ENCODE measurements around the gene OR8B12. TPM values are rescaled to one million over a fixed set of nuclear protein-coding genes. Genes with fewer than 3 reads are reported as not detected.

Gene OR8B12
- total RNA-seq, 4 donors from 2014 or later: not detected

- WGBS, 2 donors (ENCODE audit: low coverage in 1 of 2): 74 to 97% methylated on average over 4 of the region's 4 CpGs
- no peak for DNase-seq
- Histone ChIP-seq H3K27me3 (peaks cover 22% of the 10 kb centered on the region), H3K4me1 (peaks cover 0 to 6% (median 2%) of the 10 kb centered on the region in 4 donors), H3K4me3 (no peak overlapping the region), H3K27ac (no peak overlapping the region), H3K9me3 (no peaks in the 10 kb centered on the region), H3K36me3 (no peaks in the 10 kb centered on the region)
- TF ChIP-seq CTCF (IDR thresholded peaks at IDR 0.05): no peak
- intact Hi-C loops (cut with DNase I; ENCODE audit: low total_unique reads) (no loop called here), in situ Hi-C loops (cut with MboI; ENCODE audit: low pct_ligation_motif_present in 1 of 4, low pct_unique_long_range_greater_than_20kb in 1 of 4, low sequenced_read_pairs in 3 of 4) (loop anchor here (10.0 to 25.0 kb wide), 2 partner anchors 164 to 516 kb away; no protein-coding TSS in a partner anchor)
These were observed 35.3 kb upstream of the OR8B12 start for GRCh38 chr11:124578761-124579160.

GRCh38 chr11:124577716-124578427 lies 34.4 kb upstream of the OR8B12 start:
- H3K27me3 ChIP-seq: peaks cover 20% of the 10 kb centered on the region
- in situ Hi-C loops (cut with MboI; ENCODE audit: low pct_ligation_motif_present in 1 of 4, low pct_unique_long_range_greater_than_20kb in 1 of 4, low sequenced_read_pairs in 3 of 4) (loop anchor here (10.0 to 25.0 kb wide), 2 partner anchors 163 to 516 kb away; no protein-coding TSS in a partner anchor), intact Hi-C loops (cut with DNase I; ENCODE audit: low total_unique reads) (no loop called here)
- DNase-seq: no peak
- no peak for TF ChIP-seq CTCF (IDR thresholded peaks at IDR 0.05)
- TF ChIP-seq POLR2AphosphoS5 (IDR thresholded peaks at IDR 0.05): no peak
- TF ChIP-seq EP300 (IDR thresholded peaks at IDR 0.05; ENCODE audit: low read depth): no peak
- TF ChIP-seq POLR2A (IDR thresholded peaks at IDR 0.05): no peak
- no peaks in the 10 kb centered on the region for H3K36me3 ChIP-seq
- H3K4me3 ChIP-seq: no peak overlapping the region
- WGBS, 2 donors (ENCODE audit: low coverage in 1 of 2): 64 to 81% methylated on average over 4 to 6 of the region's 6 CpGs
- H3K27ac ChIP-seq: no peak overlapping the region
- H3K4me1 ChIP-seq: no peaks in the 10 kb centered on the region
- H3K9me3 ChIP-seq: no peaks in the 10 kb centered on the region

GRCh38 chr11:124570160-124570559 lies 26.7 kb upstream of the OR8B12 start:
- in situ Hi-C loops (cut with MboI; ENCODE audit: low pct_ligation_motif_present in 1 of 4, low pct_unique_long_range_greater_than_20kb in 1 of 4, low sequenced_read_pairs in 3 of 4): loop anchor here in 1 of 4 donors (10.0 kb wide), 1 partner anchor 155 kb away; no protein-coding TSS in a partner anchor
- Histone ChIP-seq H3K4me1 (no peaks in the 10 kb centered on the region), H3K9me3 (no peaks in the 10 kb centered on the region), H3K27me3 (no peaks in the 10 kb centered on the region), H3K27ac (no peak overlapping the region), H3K4me3 (no peak overlapping the region), H3K36me3 (no peaks in the 10 kb centered on the region)
- TF ChIP-seq POLR2A (IDR thresholded peaks at IDR 0.05): no peak
- no peak for TF ChIP-seq EP300 (IDR thresholded peaks at IDR 0.05; ENCODE audit: low read depth)
- no peak for TF ChIP-seq POLR2AphosphoS5 (IDR thresholded peaks at IDR 0.05)
- no peak for TF ChIP-seq CTCF (IDR thresholded peaks at IDR 0.05)
- 71 to 83% methylated on average over 3 to 7 of the region's 7 CpGs for WGBS, 2 donors (ENCODE audit: low coverage in 1 of 2)
- intact Hi-C loops (cut with DNase I; ENCODE audit: low total_unique reads): no loop called here
- no peak for DNase-seq

- intact Hi-C loops (cut with DNase I; ENCODE audit: low total_unique reads): no loop called here
- in situ Hi-C loops (cut with MboI; ENCODE audit: low pct_ligation_motif_present in 1 of 4, low pct_unique_long_range_greater_than_20kb in 1 of 4, low sequenced_read_pairs in 3 of 4): loop anchor here in 1 of 4 donors (10.0 kb wide), 1 partner anchor 155 kb away; no protein-coding TSS in a partner anchor
- no peak for DNase-seq
- Histone ChIP-seq H3K9me3 (no peaks in the 10 kb centered on the region), H3K36me3 (no peaks in the 10 kb centered on the region), H3K27me3 (no peaks in the 10 kb centered on the region), H3K27ac (no peak within 1 kb of the TSS), H3K4me1 (no peaks in the 10 kb centered on the region), H3K4me3 (no peak within 1 kb of the TSS)
- no peak for TF ChIP-seq EP300 (IDR thresholded peaks at IDR 0.05; ENCODE audit: low read depth)
- no peak for TF ChIP-seq CTCF (IDR thresholded peaks at IDR 0.05)
- TF ChIP-seq POLR2AphosphoS5 (IDR thresholded peaks at IDR 0.05): no peak
- no peak for TF ChIP-seq POLR2A (IDR thresholded peaks at IDR 0.05)
- 62% methylated on average over 4 of the region's 4 CpGs; no CpG with 5 or more reads in 1 of the 2 donors for WGBS, 2 donors (ENCODE audit: low coverage in 1 of 2)
These were observed 26.2 kb upstream of the OR8B12 start, which contains the start of gene OR8A1 for GRCh38 chr11:124569697-124570096. TSS of gene OR8A1 (plus strand) at chr11:124569997. CDS start at chr11:124570120, 123 bp downstream.
